ENCODE results near the gene SPNS2.

GRCh38 chr17:4566785-4567184 is 68.1 kb downstream of the SPNS2 start:
- TF ChIP-seq CTCF (conservative IDR thresholded peaks at IDR 0.05): peak; percentile 86
- no peak for TF ChIP-seq EZH2 (IDR thresholded peaks at IDR 0.05; ENCODE audit: low read depth)

Data from PC-9 (cell line).